ENCODE results near the gene NCF2. TPM values are rescaled to one million over a fixed set of nuclear protein-coding genes. Genes with fewer than 3 reads are reported as not detected.

NCF2 gene
- total and polyA plus RNA-seq, 7 donors: 0.51 to 4.3 (median 2.3) TPM

DNA sequence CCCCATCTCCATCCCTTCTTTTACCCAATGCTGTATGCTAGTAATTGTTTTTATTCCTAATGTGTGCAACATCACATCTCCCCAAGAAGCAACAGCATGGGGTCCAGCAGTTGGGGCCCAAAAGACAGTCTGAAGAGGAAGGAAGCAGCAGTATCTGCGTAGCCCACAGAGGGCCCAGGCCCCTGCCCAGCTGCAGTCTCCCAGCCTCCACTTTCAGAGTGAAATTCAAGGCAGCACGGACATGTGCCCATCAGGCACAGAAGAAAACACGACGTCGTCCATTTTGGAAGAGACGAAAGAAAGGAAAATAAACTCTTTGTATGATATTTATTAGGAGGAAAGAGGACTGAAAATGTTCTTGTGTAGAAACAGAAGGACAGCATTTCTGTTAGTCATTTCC lies 37.4 kb downstream of the NCF2 start:
- Histone ChIP-seq H3K27me3 (ENCODE audit: insufficient read depth in 3 of 3, low read length in 2 of 3) (no peaks in the 10 kb centered on the region), H3K4me3 (no peak overlapping the region), H3K4me1 (no peaks in the 10 kb centered on the region), H3K9me3 (no peaks in the 10 kb centered on the region), H3K36me3 (ENCODE audit: insufficient read depth in 1 of 2, low read depth in 1 of 2) (peaks cover 9 to 85% of the 10 kb centered on the region in 2 donors), H3K27ac (no peak overlapping the region)
- ATAC-seq (no peak), DNase-seq (no peak)
- intact Hi-C loops (cut with DNase I): no loop called here
- TF ChIP-seq, protein P1, sequence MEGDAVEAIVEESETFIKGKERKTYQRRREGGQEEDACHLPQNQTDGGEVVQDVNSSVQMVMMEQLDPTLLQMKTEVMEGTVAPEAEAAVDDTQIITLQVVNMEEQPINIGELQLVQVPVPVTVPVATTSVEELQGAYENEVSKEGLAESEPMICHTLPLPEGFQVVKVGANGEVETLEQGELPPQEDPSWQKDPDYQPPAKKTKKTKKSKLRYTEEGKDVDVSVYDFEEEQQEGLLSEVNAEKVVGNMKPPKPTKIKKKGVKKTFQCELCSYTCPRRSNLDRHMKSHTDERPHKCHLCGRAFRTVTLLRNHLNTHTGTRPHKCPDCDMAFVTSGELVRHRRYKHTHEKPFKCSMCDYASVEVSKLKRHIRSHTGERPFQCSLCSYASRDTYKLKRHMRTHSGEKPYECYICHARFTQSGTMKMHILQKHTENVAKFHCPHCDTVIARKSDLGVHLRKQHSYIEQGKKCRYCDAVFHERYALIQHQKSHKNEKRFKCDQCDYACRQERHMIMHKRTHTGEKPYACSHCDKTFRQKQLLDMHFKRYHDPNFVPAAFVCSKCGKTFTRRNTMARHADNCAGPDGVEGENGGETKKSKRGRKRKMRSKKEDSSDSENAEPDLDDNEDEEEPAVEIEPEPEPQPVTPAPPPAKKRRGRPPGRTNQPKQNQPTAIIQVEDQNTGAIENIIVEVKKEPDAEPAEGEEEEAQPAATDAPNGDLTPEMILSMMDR (IDR thresholded peaks at IDR 0.05): no peak
- WGBS, 3 donors: 89 to 93% (median 89%) methylated on average over 6 of the region's 6 CpGs

DNA sequence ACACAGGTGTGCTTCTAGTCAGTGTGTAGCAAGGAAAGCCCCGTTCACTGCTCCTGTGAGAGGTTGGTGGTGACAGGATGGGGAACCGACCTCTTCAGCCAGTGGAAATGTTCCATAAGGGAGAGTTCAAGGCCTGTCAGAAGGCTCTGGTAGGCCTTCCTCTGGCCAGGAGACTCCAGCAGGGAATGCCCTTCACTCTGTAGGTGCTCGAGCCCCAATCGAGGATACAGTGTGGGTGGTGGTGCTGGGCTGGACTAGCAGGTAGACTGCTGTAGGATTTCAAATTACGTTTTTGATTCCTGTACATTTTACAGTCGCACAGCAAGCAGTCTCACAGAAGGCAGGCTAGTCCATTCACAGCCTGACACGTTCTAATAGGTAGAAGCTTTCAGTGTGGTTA lies 37.8 kb downstream of the NCF2 start:
- Histone ChIP-seq H3K4me1 (no peaks in the 10 kb centered on the region), H3K27me3 (ENCODE audit: insufficient read depth in 3 of 3, low read length in 2 of 3) (no peaks in the 10 kb centered on the region), H3K9me3 (no peaks in the 10 kb centered on the region), H3K36me3 (ENCODE audit: insufficient read depth in 1 of 2, low read depth in 1 of 2) (peaks cover 9 to 90% of the 10 kb centered on the region in 2 donors), H3K27ac (no peak overlapping the region), H3K4me3 (no peak overlapping the region)
- TF ChIP-seq, protein P1 (IDR thresholded peaks at IDR 0.05): no peak
- DNase-seq (no peak), ATAC-seq (no peak)
- 84 to 90% (median 89%) methylated on average over 7 of the region's 7 CpGs for WGBS, 3 donors
- intact Hi-C loops (cut with DNase I): no loop called here

DNA sequence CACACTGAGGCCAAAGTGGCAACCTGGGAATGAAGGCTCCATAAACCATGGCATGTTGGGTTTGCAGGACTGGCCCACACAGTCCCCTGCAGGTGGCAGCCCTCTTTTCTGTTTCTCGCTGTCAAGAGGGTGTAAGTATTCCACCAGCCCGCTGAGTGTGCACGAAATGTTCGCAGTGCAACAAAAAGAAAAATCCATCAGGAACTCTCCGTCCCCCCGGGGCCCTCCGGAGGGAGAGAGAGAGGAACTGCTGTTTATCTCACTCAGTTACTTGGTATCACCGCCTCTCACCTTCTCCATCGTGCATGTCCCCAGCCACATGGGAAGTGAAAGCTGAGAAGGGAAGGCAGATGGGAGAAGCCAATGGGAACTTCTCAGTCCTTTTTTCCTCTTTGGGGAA lies 38.3 kb downstream of the NCF2 start:
- DNase-seq: no peak
- intact Hi-C loops (cut with DNase I): no loop called here
- 80 to 85% (median 80%) methylated on average over 9 of the region's 9 CpGs for WGBS, 3 donors
- no peak for ATAC-seq
- H3K27me3 ChIP-seq (ENCODE audit: insufficient read depth in 3 of 3, low read length in 2 of 3): no peaks in the 10 kb centered on the region
- H3K36me3 ChIP-seq (ENCODE audit: insufficient read depth in 1 of 2, low read depth in 1 of 2): peaks cover 9 to 95% of the 10 kb centered on the region in 2 donors
- TF ChIP-seq, protein P1 (IDR thresholded peaks at IDR 0.05): no peak
- no peak overlapping the region for H3K27ac ChIP-seq
- H3K4me1 ChIP-seq: no peaks in the 10 kb centered on the region
- no peak overlapping the region for H3K4me3 ChIP-seq
- H3K9me3 ChIP-seq: no peaks in the 10 kb centered on the region

DNA sequence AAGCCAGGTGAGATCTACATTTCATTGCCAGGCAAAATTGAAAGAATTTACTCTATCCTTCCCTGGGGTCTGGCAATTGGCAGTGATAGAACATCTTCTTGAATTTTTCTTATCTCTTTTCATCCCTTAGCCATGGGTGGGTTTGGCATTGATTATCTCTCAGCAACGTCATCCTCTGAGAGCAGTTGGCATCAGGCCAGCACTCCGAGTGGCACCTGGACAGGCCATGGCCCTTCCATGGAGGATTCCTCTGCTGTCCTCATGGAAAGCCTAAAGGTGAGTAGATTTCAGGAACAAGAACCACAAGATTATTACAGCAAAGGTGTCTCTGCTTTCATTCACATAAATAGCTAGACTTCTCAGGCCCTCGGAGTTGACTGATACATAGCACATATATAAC lies 39.3 kb downstream of the NCF2 start:
- intact Hi-C loops (cut with DNase I): no loop called here
- TF ChIP-seq, protein P1 (IDR thresholded peaks at IDR 0.05): no peak
- WGBS, 3 donors: 48 to 52% (median 48%) methylated on average over 3 of the region's 3 CpGs
- DNase-seq (no peak), ATAC-seq (no peak)
- Histone ChIP-seq H3K27ac (no peak overlapping the region), H3K27me3 (ENCODE audit: insufficient read depth in 3 of 3, low read length in 2 of 3) (no peaks in the 10 kb centered on the region), H3K9me3 (no peaks in the 10 kb centered on the region), H3K36me3 (ENCODE audit: insufficient read depth in 1 of 2, low read depth in 1 of 2) (peaks cover 13 to 100% of the 10 kb centered on the region in 2 donors), H3K4me1 (no peaks in the 10 kb centered on the region), H3K4me3 (no peak overlapping the region)

DNA sequence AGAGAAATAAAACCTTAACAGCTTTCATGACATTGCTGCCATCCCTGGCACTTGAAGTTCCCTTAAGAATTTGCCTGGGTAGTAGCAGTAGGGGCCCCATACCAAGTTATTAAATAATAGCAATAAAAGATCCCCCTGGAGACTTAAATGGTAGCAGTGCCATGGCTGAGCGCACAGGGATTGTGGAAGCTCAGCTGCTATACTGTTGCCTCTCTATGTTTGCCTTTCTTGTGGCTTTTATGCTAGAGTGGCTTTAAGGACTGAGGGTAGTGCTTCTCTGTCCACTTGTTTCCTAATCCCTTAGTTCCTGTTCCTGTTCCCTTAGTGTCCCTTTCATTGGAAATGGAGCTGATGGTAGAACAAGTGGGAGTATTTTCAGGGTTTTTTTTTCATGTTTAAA lies 42.1 kb downstream of the NCF2 start:
- no peak overlapping the region for H3K4me3 ChIP-seq
- 91 to 96% (median 92%) methylated on average over 1 of the region's 1 CpG for WGBS, 3 donors
- no peaks in the 10 kb centered on the region for H3K4me1 ChIP-seq
- H3K27me3 ChIP-seq (ENCODE audit: insufficient read depth in 3 of 3, low read length in 2 of 3): no peaks in the 10 kb centered on the region
- peaks cover 15 to 99% of the 10 kb centered on the region in 2 donors for H3K36me3 ChIP-seq (ENCODE audit: insufficient read depth in 1 of 2, low read depth in 1 of 2)
- H3K27ac ChIP-seq: no peak overlapping the region
- ATAC-seq: no peak
- no peaks in the 10 kb centered on the region for H3K9me3 ChIP-seq
- no peak for DNase-seq
- TF ChIP-seq, protein P1 (IDR thresholded peaks at IDR 0.05): no peak
- intact Hi-C loops (cut with DNase I): no loop called here

Measured in psoas muscle (tissue), 8 donors.